HG02938 (cell line): Measurements from ENCODE around the gene LSS.

Experiments used
- ATAC-seq: cut with Tn5 transposase; IDR thresholded peaks from one replicate; pipeline ENCODE4 v1.9.1; 2021; ENCODE audit warnings: mild to moderate bottlenecking, moderate library complexity; ENCODE audit not compliant: unreplicated experiment

The LSS gene

GRCh38 chr21:46219591-46220239 lies 8.9 kb downstream of the LSS start:
- no peak for ATAC-seq

DNA sequence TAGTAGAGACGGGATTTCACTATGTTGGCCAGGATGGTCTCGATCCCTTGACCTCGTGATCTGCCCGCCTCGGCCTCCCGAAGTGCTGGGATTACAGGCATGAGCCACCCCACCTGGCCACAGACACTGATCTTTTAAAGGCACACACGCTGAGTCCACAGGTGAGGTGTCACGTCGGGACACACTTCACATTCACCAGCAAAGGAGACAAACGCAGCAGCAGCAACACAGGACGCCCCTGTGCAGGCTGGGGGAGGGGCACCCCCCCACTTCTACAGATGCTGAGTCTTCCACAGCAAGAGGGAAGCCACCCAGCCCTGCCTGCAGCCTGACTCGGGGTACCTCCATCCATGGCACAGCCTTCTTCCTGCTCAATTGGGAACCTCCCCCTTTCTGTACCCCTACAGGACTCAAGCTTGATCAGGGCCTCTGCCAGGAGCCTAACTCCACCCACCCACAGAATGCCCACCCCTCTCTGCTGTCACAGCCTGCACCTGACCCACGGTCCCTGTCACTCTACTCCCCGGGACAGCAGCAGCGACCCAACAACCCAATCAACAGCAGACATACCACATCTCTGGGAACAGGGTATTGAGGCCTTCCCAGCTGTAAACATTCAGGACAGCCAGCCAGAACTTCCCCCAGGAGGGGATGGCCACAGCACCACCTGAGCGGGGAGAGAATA lies 9.5 kb downstream of the LSS start:
- no peak for ATAC-seq

DNA sequence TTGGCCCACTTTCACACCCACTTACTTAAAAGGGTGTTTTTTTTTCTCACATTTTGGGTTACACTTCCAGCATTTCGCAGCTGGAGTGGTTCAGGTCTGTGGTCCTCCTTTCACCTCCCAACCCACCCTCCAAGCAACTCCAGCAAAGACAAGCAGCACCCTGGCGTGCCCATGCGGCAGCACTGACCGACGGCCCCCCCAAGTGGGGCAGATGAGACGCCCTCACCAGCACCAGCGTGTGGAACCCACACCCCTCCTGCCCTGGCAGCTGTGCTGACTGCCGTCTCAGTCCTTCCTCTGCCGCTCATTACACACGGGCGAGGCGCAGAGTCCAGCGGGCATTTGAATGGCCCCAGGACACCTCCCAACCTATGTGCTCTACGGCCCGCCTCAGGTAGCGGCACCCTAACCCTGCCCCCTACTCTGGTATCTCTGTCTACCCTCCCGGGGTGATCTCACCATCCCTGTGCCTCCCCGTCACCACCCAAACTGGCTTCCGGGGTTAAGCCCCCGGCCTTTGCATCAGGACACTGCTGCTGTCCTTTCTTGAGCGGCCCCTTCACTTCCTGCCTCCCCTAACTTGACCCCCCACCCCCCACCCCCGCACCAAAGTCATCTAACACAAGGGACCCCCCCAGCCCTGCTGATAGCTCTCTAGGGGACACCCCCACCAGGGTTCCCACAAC lies 10.9 kb downstream of the LSS start:
- ATAC-seq = no peak

GRCh38 chr21:46216132-46216747 lies 12.3 kb downstream of the LSS start:
- ATAC-seq = no peak

DNA sequence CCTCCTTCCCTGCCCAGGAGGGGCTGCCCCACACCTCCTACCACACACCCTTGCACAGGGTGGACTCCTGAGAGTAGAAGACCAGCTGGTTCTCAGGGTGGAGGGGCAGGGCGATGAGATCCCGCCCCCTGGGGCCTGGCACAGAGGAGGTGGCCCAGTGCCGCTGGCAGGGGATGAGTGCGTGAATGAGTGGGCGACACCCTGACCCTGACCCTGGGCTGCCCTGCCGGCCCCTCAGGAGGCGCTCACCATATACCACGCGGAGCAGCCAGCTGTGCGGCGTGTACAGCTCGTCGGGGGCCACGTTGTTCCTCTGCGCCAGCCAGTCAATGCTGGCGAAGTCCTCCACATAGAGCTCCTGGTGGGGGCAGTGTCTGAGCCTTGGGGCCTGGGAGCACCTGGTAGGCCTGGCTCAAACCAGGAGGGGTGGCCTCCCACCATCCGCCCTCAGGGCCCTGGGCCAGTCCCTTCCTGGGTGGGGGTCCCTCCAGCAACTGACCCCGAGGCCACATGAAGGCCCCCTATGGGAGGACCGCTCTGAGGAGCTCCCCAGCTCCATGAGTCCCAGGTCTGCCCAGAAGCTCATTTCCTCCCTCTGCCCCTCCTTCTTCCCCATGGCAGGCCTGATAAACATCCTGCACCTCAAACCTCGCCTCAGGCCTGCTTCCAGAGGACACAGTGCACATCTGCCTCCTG lies 13.0 kb downstream of the LSS start:
- no peak for ATAC-seq

DNA sequence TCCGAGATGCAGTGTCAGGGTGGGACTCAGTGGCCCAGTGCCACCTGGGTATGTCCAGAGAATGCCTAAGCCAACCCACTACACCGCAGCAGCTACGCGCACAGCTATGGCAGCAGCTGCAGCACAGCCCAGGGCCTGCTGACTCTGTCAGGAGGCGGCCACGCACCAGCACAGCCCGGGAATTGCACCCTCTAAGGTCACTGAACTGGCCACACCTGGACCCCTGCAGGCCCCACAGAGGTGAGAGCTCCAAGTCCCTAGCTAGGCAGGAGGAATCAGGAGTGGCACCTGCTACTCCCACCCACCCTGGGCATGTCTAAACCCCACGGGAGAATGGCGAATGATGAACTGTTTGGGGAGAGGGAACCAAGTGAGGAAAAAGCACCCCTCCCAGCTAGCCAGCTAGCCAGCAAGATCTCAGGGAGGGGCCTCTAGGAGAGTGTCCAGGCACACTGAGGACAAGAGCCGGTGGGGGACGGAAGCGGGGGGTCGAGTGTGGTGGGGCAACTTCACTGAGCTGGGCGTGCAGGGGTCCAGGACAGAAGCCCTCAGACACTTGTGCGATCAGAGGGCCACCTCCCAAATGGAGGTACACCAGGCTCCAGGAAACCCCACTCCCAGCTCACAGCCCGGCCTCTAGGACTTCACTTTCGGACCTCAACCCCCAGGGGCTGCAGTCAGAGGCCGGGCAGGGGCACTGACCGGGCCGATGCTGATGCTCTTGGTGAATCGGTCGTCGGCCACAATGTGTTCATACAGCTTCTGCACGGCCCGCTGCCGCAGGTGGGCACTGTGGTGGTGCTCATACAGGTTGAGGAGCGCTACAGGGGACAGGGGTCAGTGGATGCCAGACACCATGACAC lies 13.9 kb downstream of the LSS start:
- no peak for ATAC-seq

GRCh38 chr21:46213620-46214286 lies 14.8 kb downstream of the LSS start:
- no peak for ATAC-seq

DNA sequence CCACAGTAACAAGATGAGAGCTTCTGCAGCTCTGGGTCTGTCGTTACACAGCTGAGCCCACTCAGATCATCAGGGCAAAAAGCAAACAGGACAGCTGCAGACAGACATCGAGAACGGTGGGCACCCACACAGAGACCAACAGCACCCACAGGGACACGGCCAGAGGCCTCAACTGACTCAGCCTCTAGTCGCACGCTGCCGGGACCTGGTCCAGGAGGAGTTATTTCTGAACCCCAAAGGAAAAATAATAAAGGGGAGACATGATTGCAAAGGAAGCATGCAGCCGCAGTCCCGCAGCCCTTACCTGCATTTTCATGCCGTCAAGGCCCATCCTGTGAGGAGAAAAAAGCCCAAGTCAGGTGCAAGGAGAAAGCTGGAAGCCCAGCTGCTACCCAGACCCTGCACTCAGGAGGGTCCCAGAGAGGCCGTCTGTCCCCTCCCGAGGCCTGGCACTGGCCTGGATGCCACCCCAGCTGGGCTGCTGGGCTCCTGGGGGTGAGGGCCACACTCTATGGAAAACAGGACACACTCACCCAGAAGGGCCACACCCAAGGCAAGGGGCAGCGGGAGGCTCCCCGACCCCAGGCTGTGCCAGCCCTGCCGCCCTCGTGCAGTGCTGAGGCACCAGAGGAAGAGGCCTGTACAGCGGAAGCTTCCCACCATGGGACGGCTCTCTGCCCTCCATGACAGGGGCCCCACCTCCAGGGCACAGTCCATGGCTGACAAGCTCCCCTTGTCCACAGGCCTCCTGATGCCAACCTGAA lies 15.7 kb downstream of the LSS start:
- ATAC-seq = no peak

DNA sequence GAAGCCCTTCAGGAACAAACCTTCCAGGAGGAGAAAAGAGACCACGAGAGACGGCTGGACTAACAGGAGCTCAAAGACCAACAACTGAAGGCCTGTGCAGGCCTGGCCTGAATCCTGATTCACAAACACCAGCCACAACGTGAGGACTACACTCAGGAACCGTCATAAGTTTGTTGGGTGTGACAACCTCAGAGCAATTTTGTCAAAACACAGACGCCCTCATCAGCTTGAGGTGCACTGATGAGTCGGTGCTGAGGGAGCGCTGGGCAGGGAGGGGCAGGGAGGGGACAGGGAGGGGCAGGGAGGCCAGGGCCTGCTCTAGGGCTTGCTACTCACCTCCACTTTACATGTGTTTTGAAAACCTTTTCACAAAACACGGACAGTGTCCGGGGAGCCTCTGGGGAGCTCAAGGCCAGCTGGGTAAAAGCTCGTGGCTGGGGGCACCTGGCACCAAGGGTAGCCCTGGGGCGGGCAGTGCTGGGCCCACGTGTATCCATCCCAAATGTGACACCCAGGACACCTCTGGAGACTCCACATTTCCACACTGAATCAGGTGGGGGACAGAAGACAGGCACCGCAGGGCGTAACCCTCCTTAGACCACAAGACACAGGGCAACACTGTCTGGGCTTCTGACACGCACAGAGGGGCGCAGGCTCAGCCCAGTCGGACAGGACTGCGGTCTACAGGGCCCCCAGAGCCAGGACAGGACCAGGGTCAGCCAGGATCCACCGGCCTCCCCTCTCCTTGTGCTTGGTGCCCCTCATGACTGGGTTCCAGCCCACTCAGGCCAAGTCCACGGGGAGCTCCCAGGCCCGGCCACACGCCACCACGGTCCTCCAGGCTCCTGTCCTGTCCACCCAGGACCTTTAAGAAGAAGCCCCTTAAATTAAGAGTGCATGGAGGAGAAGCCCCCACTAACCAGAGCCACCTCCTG lies 16.5 kb downstream of the LSS start:
- ATAC-seq = no peak

GRCh38 chr21:46211376-46211775 lies 17.2 kb downstream of the LSS start:
- no peak for ATAC-seq

DNA sequence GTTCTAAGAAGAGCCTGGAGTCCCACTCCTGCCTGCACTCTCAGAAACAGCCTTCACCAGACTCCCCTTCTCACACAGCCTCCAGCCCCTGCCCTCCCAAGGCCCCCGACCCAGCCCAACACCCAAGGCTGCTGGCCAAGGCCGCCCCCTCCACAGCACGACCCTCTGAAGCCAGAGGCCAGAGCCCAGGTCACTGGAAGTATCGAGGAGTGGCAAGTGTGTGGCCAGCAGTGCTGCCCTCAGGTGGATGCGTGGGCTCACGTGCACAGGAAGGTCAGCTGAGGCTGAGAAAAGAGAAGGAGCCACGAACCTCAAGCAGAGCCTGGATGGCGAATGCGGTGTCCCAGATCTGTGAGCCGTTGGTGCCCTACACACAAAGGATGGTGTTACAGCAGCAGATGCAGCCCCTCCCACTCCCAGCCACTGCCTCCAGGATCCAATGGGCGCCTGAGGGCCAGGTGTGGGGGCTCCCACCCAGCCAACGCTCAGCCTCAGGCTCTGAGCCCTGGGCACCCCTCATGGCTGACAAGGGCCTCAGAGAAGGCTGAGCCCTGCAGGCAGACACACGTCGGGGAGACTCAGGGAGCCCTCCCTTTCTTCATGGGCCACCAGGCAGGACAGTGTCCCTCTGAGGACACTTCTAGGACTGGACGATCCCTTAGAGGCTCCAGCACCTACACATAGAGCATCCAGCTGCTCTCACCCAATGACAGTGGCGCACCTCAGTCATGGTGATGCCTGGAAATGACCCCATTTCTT lies 18.0 kb downstream of the LSS start:
- no peak for ATAC-seq

- ATAC-seq = no peak
Measured at GRCh38 chr21:46208761-46209721, 19.5 kb downstream of the LSS start.

DNA sequence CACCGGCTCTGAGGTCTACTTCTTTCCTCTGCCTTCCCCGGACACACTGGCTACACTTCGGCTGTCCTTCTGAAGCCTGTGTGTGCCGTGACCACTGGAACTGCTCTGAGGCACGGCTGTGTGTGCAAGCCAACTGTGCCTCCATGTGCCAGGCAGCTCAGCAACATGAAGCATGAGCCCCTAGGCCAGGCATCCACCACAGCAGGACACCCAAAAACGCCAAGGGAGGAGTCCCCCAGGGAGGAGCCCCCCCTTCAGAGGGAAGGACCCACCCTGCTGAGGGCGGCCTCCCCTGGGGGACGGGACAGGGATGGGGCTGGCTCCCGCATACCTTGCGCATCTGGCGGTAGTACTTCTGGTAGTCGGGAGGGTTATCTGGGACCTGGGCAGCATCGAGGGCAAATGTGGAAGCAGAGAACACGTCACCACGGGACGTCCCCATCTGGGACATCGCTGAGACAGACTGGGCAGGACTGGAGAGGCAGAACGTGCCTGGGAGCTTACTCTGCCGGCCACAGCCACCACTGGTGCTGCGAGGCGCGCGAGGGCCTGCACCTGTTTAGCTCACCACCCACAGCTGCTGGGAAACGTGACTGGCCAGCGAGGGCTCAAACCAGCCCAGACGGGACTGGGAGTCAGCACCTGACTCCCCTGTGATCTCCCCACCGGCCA lies 20.5 kb downstream of the LSS start:
- ATAC-seq = no peak

DNA sequence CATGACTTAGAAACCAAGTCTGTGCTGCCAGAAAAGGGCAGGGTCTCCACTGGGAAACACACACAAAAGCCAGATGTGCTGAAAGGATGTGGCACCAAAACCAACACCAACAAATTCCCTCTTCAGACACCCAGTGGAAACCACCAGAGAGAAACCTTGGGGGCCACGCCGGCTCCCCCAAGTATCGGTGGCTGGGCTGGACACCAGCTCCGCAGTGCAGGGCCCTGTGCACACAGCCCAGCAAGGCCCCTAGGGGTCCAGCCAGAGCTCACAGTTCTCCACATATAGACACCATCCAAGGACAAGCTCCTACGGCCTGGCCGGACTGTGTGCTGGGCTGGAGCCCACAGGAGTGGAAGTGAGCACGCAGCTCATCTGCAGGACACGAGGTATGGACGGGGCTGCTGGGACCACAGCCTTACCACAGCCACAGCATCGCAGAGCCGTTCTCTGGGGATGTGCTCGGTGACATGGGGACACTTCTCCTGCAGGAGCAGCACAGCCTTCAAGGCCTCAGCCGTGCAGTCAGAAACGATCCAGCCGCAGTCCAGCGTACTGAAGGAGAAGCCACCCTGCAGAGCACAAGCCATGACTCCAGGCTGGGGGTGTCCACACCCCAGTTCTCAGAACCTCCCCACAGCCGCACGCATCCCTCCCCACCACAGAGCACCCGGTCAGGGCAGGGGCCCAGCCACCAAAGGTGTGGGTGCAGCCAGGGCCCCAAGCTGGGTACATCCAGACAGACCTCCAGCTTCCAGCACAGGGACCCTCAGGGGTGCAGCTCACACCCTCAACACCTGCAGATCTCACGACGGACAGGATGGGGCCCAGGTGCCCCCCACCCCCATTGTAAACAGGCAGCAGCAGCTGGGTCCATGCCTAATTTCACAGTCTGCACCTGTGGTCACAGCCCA lies 21.3 kb downstream of the LSS start:
- no peak for ATAC-seq
